GM18526 (cell line): ENCODE measurements around the gene TMEM131.

Experiments used
- POLR2A ChIP-seq: IDR thresholded peaks from 3 replicates; pipeline ENCODE4 v1.6.1; 2011; ENCODE audit not compliant: insufficient read length; ENCODE audit errors: extremely low read depth

TMEM131 gene

GRCh38 chr2:97770445-97770844 lies 225.3 kb downstream of the TMEM131 start:
- TF ChIP-seq POLR2A = no peak

- TF ChIP-seq POLR2A = no peak
Observed at GRCh38 chr2:97769711-97770110, 226.0 kb downstream of the TMEM131 start.

DNA sequence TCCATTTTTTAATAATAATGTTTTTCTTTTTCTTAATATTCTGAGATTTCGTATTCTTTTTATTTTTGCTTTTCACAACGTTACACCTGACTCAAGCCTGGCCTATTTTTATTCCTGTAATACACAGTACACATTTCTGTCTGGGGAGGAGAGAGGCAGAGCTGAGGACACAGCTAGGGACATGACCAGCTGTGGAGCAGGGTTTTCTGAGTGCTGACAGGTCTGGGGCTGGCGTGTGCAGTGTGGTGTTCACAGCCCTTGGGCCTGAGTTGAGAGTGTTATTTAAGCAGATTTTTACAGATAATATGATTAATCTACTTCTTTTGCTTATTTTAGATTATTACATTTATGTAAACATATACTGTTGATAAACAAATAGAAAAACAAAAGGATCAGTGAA lies 226.4 kb downstream of the TMEM131 start:
- no peak for TF ChIP-seq POLR2A

DNA sequence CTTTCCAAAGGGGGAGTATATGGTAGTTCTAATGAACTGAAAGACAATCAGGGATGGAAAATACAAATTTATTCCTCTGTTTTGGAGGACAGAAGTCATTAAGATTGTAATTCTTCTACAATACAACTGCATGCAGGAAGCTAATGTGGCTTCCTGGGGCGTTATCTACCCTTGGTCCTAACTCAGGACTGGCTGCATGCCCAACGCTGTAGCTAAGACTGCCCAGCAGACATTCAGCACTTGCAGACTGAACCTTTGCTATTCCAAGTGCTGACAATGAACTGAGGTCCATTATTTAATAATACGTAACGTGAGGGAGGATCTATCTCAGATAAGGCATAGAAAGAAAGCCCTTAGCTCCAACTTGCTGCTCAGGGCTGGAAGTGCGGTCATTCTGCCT lies 229.2 kb downstream of the TMEM131 start:
- no peak for TF ChIP-seq POLR2A

GRCh38 chr2:97765933-97766332 lies 229.8 kb downstream of the TMEM131 start:
- TF ChIP-seq POLR2A = no peak

GRCh38 chr2:97764559-97765263 lies 231.0 kb downstream of the TMEM131 start:
- no peak for TF ChIP-seq POLR2A

GRCh38 chr2:97763176-97763845 lies 232.4 kb downstream of the TMEM131 start:
- TF ChIP-seq POLR2A = no peak

- no peak for TF ChIP-seq POLR2A
Observed at GRCh38 chr2:97761192-97761591, 234.6 kb downstream of the TMEM131 start.

DNA sequence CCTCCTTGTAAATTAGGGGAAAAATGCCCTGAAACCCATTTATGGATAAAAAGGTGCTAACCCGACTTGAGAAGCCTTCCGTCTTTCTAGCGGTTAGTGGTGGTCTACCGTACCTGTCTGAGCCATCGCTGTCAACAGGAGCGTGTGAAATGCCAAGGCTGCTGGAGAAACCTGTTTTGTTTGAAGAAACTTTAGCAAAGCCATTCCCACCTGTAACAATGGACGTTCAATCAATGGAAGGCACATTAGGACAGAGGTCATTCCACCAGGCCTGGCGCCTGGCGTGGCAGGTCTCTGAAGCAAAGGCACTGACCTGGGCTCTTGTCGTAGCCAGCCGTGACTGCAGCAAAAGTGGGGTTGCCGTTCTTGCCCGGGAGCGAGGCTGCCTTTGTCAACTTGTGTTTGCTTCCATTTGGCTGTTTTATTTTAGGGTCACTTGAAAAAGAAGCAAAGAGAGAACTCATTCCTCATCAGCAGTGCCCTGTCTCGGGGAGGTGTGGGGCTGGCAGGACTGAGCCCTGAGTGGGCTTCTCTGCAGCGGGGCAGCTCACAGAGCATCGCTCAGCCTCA lies 235.2 kb downstream of the TMEM131 start:
- TF ChIP-seq POLR2A = no peak

DNA sequence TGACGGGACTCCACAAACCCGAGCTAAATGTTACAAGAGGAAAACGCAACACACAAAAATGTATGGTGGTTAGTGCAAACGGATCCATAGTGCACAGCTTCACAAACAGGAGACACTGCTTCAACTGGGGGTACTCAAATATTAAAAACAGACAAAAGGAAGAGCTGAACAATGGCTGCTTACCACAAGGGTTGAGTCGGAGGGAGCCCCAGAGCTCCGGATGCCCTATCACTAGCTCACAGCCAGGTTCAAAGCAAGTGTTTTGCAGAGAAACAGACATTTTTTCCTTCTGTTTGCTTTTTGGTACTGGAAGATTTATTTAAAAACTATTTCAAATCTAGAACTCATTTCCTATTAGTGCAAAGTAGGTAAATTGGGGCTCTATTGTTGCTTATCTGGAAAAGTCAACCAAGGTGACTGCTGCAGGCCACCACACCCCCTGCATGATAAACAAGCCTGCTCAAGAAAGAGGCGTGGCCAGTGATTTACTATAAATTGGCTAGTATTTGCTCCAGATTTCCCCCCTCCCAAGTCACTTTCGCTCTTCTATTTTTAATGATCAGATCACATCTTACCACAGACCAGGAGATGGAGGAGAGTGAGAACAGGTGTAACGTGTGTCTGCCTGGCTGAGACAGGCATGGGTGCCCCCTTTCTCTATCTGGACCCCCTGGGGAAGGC lies 235.9 kb downstream of the TMEM131 start:
- no peak for TF ChIP-seq POLR2A

DNA sequence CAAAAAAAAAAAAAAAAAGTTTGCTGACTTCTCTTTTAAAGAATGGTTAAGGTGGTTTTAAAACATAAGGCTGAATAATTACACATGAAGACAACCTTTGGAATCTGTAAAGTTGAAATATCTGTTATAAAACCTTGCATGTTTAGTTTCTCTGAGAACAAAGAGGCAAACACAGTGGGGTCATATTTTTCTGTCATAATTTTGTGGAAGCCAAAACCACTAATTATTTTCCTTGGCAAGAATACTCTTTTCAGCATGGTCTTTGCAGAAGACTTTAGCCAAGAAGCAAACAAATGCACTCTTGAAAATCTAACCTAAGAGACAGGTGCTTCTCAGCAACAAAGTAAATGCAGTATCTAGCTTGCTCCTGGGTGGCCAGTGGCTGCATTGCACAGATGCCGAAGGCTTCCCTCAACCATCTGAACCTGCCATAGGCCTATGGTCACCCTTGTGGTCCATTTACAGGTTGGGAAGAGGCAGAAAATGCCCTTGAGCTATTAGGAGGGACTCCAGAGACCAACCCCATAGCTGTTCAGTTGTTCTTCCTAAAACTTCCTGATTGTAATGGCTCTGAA lies 237.5 kb downstream of the TMEM131 start:
- TF ChIP-seq POLR2A = no peak

DNA sequence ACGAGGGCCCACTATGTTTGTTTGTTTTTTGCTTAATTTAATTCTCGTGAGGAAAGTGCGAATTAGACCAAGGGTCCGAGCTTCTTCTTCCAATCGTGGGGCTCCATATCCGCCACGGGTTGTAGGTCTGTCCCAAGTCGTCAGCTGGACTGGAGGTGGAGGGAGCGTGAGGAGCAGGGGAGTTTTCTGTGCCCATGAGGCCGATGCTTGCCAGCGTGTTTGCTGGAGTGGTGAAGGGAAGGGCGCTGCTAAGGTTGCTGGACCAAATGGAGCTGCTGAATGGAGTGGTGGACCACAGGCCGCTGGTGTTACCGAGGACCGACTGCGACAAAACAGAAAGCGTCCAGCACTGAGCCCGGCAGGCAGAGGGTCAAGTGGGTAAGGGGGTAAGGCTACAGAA lies 238.7 kb downstream of the TMEM131 start:
- TF ChIP-seq POLR2A = no peak

GRCh38 chr2:97755491-97755890 lies 240.3 kb downstream of the TMEM131 start:
- no peak for TF ChIP-seq POLR2A

DNA sequence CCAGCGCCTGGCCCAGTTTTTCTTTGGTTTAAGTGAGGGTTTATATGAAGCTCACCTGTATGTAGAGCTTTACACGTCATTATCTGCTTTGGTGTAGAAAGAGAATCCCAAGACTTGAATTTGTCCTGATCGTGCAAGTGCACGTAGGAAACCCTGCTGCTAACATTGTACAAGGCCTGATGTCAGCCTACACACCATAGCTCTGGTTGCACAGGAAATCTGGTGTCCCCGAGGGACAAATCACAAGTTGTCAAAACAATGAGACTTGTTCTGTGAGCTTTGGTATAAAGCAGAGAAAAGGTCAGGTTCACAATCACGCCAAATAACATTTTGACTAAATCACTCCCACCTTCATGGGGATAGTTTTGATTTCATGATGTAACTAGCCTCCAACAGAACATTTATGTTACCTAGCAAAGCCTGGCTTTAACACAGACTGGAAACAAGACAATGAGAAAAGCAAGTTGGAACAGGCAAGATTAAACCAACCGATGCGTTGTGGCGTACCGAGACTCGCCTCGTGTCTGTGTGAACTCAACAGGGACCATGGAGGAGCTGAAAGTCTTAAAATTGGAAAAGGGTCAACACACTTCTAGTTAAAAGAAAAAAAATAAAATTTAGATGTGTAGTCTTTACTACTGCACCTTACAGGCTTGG lies 240.9 kb downstream of the TMEM131 start:
- no peak for TF ChIP-seq POLR2A

DNA sequence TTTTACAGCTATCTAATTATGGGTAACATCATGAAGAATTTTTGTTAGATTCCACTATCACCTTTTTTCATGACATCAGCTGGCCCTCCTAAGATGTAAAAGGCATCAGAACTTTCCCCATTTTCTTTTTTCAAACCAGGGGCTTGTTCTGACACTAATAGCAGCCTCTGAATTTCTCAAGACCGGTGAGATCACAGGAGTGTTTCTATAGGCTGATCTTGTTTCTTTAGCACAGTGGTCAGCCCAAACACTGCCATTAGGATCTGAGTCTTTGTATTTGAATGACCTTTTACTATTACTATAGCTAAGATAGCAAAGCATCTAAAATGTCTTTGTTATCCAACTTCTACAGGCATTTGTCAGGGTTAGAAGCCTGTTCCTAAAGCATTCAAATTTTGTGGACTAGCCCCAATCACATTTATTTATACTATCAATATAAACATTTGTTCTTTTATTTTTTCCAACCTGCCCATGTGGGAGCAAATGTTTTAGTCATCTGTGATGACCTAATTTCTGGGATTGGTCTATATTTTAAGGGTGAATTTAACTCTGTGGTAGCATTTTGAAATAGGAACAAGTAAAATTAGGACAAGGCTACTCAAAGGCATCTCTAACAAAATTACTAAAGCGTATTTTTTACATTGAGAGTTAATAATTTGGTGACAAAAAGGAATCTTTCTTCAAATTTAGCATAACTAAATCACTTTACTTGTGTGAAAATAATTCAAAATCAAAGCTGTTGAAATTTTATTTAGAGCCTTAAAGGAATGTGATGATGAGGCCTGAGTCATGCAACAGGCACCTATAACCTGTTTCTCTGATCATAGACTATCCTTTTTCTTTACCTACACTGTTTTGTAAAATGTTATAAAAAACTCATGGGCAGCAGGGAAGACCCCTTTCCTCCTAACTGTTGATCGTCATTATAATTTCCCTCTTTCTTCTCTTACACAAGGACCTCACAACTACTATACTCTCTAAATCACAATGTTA lies 243.1 kb downstream of the TMEM131 start:
- TF ChIP-seq POLR2A = no peak
